GM23248 (cell line): ENCODE results near the gene FAM83F.

Experiments used
- EZH2 ChIP-seq: fragments of 200-600 bp; sonication (generic); IDR thresholded peaks from 2 replicates; pipeline ENCODE4 v1.6.1; 2018; ENCODE audit warnings: antibody characterized with exemption, mild to moderate bottlenecking; ENCODE audit not compliant: insufficient read depth, poor library complexity, severe bottlenecking
- EZH2phosphoT487 ChIP-seq: fragments of 200-600 bp; sonication (generic); IDR thresholded peaks from 2 replicates; pipeline ENCODE4 v1.6.1; 2018; ENCODE audit warnings: antibody characterized with exemption, moderate library complexity, mild to moderate bottlenecking, low read depth; ENCODE audit not compliant: insufficient read depth

- TF ChIP-seq EZH2phosphoT487 (no peak), EZH2 (no peak)
Observed at GRCh38 chr22:39992088-39992826, 2.5 kb upstream of the FAM83F start.
